HepG2 (cell line): Measurements from ENCODE around the gene S100A13.

Source experiments
- ADNP ChIP-seq: sonication (generic); formaldehyde crosslinking; IDR thresholded peaks from 2 replicates; pipeline ENCODE4 v1.4.0; 2020; ENCODE audit warnings: missing genetic modification reagents
- BCLAF1 ChIP-seq: fragments of 450-650 bp; IDR thresholded peaks from 2 replicates; pipeline ENCODE4 v1.6.1; 2017; ENCODE audit warnings: mild to moderate bottlenecking
- EED ChIP-seq: sonication (generic); formaldehyde crosslinking; IDR thresholded peaks from 2 replicates; pipeline ENCODE4 v1.5.0; 2020; ENCODE audit warnings: mild to moderate bottlenecking, missing genetic modification reagents
- EZH2 ChIP-seq: conservative IDR thresholded peaks from 2 replicates; pipeline ENCODE4 v1.6.1; 2012; ENCODE audit warnings: mild to moderate bottlenecking, low read depth, low read length, moderate library complexity
- FOXA1 ChIP-seq, 2 experiments: fragments of 450-650 bp in 1 of 2; sonication (generic) in 1 of 2; formaldehyde crosslinking in 1 of 2; IDR thresholded peaks; 2 replicates each; pipeline versions ENCODE4 v1.4.0 to v1.6.1; 2016 to 2020; ENCODE audit warnings: missing genetic modification reagents in 1 of 2
- KDM5B ChIP-seq: sonication (generic); formaldehyde crosslinking; IDR thresholded peaks from 2 replicates; pipeline ENCODE4 v1.4.0; 2020; ENCODE audit warnings: missing genetic modification reagents, mild to moderate bottlenecking, borderline replicate concordance
- REST ChIP-seq, 2 experiments: IDR thresholded peaks; 2 replicates each; pipeline ENCODE4 v1.6.1; 2011 to 2012; ENCODE audit warnings: low read length in 2 of 2, borderline replicate concordance in 1 of 2, low read depth in 1 of 2, mild to moderate bottlenecking in 1 of 2, moderate library complexity in 1 of 2
- SMYD3 ChIP-seq: sonication (generic); formaldehyde crosslinking; IDR thresholded peaks from 2 replicates; pipeline ENCODE4 v1.8.1; 2023; ENCODE audit warnings: mild to moderate bottlenecking, missing genetic modification reagents
- ZNF280B ChIP-seq: sonication (generic); formaldehyde crosslinking; IDR thresholded peaks from 2 replicates; pipeline ENCODE4 v1.5.0; 2020; ENCODE audit warnings: missing genetic modification reagents, mild to moderate bottlenecking, borderline replicate concordance
- ZNF282 ChIP-seq: fragments of 450-650 bp; IDR thresholded peaks from 2 replicates; pipeline ENCODE4 v1.6.1; 2018; ENCODE audit not compliant: partially characterized antibody
- ZNF691 ChIP-seq: sonication (generic); formaldehyde crosslinking; IDR thresholded peaks from 2 replicates; pipeline ENCODE4 v1.4.0; 2020; ENCODE audit warnings: missing genetic modification reagents, low read depth, mild to moderate bottlenecking, borderline replicate concordance

- TF ChIP-seq SMYD3 (CRISPR knock-in tag) (0 out of 2 replicates have a peak, but pooled peaks have one; percentile 8), ADNP (CRISPR knock-in tag) (no peak), ZNF282 (no peak), REST (IDR thresholded peaks at IDR 0.05; ENCODE audit: borderline replicate concordance in 1 of 2, low read depth in 1 of 2, low read length in 2 of 2) (no peak), EED (CRISPR knock-in tag) (no peak), BCLAF1 (no peak), FOXA1 (IDR thresholded peaks at IDR 0.05) (no peak), FOXA1 (CRISPR knock-in tag; IDR thresholded peaks at IDR 0.05) (no peak), KDM5B (CRISPR knock-in tag) (no peak), ZNF280B (CRISPR knock-in tag) (no peak), EZH2 (no peak), ZNF691 (CRISPR knock-in tag) (no peak)
Observed at GRCh38 chr1:153670257-153670858, 43.1 kb upstream of the S100A13 start.
